SU-DHL-6 (cell line): Measurements from ENCODE around the gene PGM1.

Experiments
- CTCF ChIP-seq: fragments of 200-600 bp; sonication (generic); IDR thresholded peaks from one replicate; pipeline ENCODE4 v1.5.1; 2017; ENCODE audit warnings: antibody characterized with exemption, mild to moderate bottlenecking, low read length, moderate library complexity; ENCODE audit not compliant: insufficient read depth, poor library complexity, severe bottlenecking
- EZH2phosphoT487 ChIP-seq: fragments of 200-600 bp; sonication (generic), shearing (Covaris generic); conservative IDR thresholded peaks from 2 replicates; pipeline ENCODE4 v1.6.1; 2018; ENCODE audit warnings: mild to moderate bottlenecking, antibody characterized with exemption, low read length, moderate library complexity, mixed read lengths

- TF ChIP-seq CTCF = no peak
- no peak for TF ChIP-seq EZH2phosphoT487
These were observed 69.6 kb downstream of the PGM1 start for GRCh38 chr1:63662841-63663240.
